SK-N-MC (cell line): ENCODE data around the gene ZNF205.

Source experiments
- EZH2 ChIP-seq: fragments of 200-600 bp; sonication (generic); IDR thresholded peaks from one replicate; pipeline ENCODE4 v1.6.1; 2017; ENCODE audit warnings: antibody characterized with exemption
- FOXP2 ChIP-seq: optimal IDR thresholded peaks from 2 replicates; pipeline ENCODE3; 2011; ENCODE audit warnings: mild to moderate bottlenecking, moderate library complexity; ENCODE audit not compliant: insufficient read depth; ENCODE audit errors: extremely low read length, control extremely low read depth
- POLR2AphosphoS5 ChIP-seq: IDR thresholded peaks from 2 replicates; pipeline ENCODE4 v1.6.1; 2012; ENCODE audit warnings: mild to moderate bottlenecking, low read depth, low read length, borderline replicate concordance

GRCh38 chr16:3076577-3076976, 35.8 kb upstream of the ZNF205 start:
- no peak for TF ChIP-seq FOXP2
- no peak for TF ChIP-seq EZH2
- TF ChIP-seq POLR2AphosphoS5: no peak
